ENCODE measurements around the gene IGFBPL1. TPM values are rescaled to one million over a fixed set of nuclear protein-coding genes. Genes with fewer than 3 reads are reported as not detected.

The IGFBPL1 gene
- total and polyA plus RNA-seq, 10 of the 15 experiments (the other 5 are each of a cell fraction or from before 2014, with no cell fraction given) = 0.25 TPM; not detected in 9

GRCh38 chr9:38405785-38406184 is 18.5 kb downstream of the IGFBPL1 start (continued):
- TF ChIP-seq BCLAF1 (IDR thresholded peaks at IDR 0.05) = no peak

- ChIA-PET POLR2A (no interaction called here), CTCF (interaction anchor here (0.6 to 2.1 kb wide), 2 partner anchors 34 to 821 kb away, joined by 3 to 8 read pairs; no protein-coding TSS in a partner anchor), SMC1A (ENCODE audit: uncharacterized antibody, unreplicated experiment) (no interaction called here), RAD21 (ENCODE audit: unreplicated experiment) (no interaction called here)
- no peaks in the 10 kb centered on the region for H3K36me3 ChIP-seq (ENCODE audit: control insufficient read depth in 2 of 2, insufficient read depth in 2 of 2, low read length in 1 of 2)
- no peak overlapping the region for H3K4me3 ChIP-seq
- H2AFZ ChIP-seq (ENCODE audit: control insufficient read depth, low read depth, low read length) = no peak overlapping the region
- no peak overlapping the region for H3K4me2 ChIP-seq (ENCODE audit: control insufficient read depth, insufficient read depth)
- no peaks in the 10 kb centered on the region for H3K9me3 ChIP-seq (replicated peaks; ENCODE audit: control insufficient read depth, insufficient read depth, low read length)
- in situ Hi-C loops (cut with MboI) (no loop called here), intact Hi-C loops (cut with micrococcal nuclease; ENCODE audit: unreplicated experiment) (no loop called here)
- peaks cover 3% of the 10 kb centered on the region; the same call in 1 of the 2 replicates for H3K4me1 ChIP-seq (ENCODE audit: control insufficient read depth, insufficient read depth, low read length)
- H3K27ac ChIP-seq (ENCODE audit: control insufficient read depth, insufficient read depth) = no peak overlapping the region
- no peak for ATAC-seq
- no TSS peak for BruUV-seq (replicated peaks)
- 24% methylated on average over 6 of the region's 6 CpGs for WGBS (ENCODE audit: insufficient coverage, insufficient replicate concordance, low lambda C conversion rate, missing lambda C conversion rate)
- DNase-seq (ENCODE audit: low read depth, low spot score) = no peak
- no peaks in the 10 kb centered on the region for H3K79me2 ChIP-seq (ENCODE audit: control insufficient read depth, insufficient read depth, low read length)
- H4K20me1 ChIP-seq (ENCODE audit: control insufficient read depth, insufficient read depth) = no peaks in the 10 kb centered on the region
- no peaks in the 10 kb centered on the region; a peak in 3 of 4 replicates for H3K27me3 ChIP-seq (replicated peaks in 1 of 2; ENCODE audit: control insufficient read depth in 2 of 2, insufficient read depth in 2 of 2, low read length in 1 of 2)
- H3K9ac ChIP-seq (ENCODE audit: control insufficient read depth, insufficient read depth, low read length) = no peak overlapping the region
- FAIRE-seq = no peak
- TF ChIP-seq CREB1 (IDR thresholded peaks at IDR 0.05; ENCODE audit: low read depth) (no peak), IKZF1 (conservative IDR thresholded peaks at IDR 0.05) (no peak), JUNB (IDR thresholded peaks at IDR 0.05) (no peak), SMAD1 (IDR thresholded peaks at IDR 0.05; ENCODE audit: low read depth, partially characterized antibody) (no peak), IRF3 (IDR thresholded peaks at IDR 0.05) (no peak), IRF5 (IDR thresholded peaks at IDR 0.05; ENCODE audit: borderline replicate concordance) (no peak), ZNF274 (IDR thresholded peaks at IDR 0.05; ENCODE audit: insufficient read depth, insufficient read length) (no peak), NKRF (conservative IDR thresholded peaks at IDR 0.05) (no peak), BCL3 (IDR thresholded peaks at IDR 0.05; ENCODE audit: borderline replicate concordance, insufficient read depth, low read depth, low read length, poor library complexity, severe bottlenecking) (no peak), ATF3 (IDR thresholded peaks at IDR 0.05; ENCODE audit: borderline replicate concordance, extremely low read depth, low read depth, low read length) (no peak), NFYB (IDR thresholded peaks at IDR 0.05; ENCODE audit: insufficient read depth, low read depth, low read length) (no peak), RELA (IDR thresholded peaks at IDR 0.05; ENCODE audit: borderline replicate concordance, partially characterized antibody) (no peak)
Observed at GRCh38 chr9:38404314-38404713, 19.9 kb downstream of the IGFBPL1 start.
